Stimulated activated CD8-positive, alpha-beta memory T cell treated with anti-CD3 and anti-CD28 coated beads, Interleukin-4, amount 100 ng/mL, for 4 hours (primary cell): ENCODE results near the gene TXNL1.

Source experiments
- DNase-seq, 2 donors: peaks; one replicate each; pipeline ENCODE4 v3.0.0-alpha.2; 2020; ENCODE audit warnings: low read depth in 2 of 2, low spot score in 1 of 2

TXNL1 gene

GRCh38 chr18:56570978-56571377, 67.4 kb downstream of the TXNL1 start:
- no peak for DNase-seq

- no peak for DNase-seq
Observed at GRCh38 chr18:56569416-56569815, 69.0 kb downstream of the TXNL1 start.

- DNase-seq, result no peak
Observed at GRCh38 chr18:56568986-56569385, 69.4 kb downstream of the TXNL1 start.

GRCh38 chr18:56565551-56566345, 72.6 kb downstream of the TXNL1 start:
- DNase-seq, result no peak

DNA sequence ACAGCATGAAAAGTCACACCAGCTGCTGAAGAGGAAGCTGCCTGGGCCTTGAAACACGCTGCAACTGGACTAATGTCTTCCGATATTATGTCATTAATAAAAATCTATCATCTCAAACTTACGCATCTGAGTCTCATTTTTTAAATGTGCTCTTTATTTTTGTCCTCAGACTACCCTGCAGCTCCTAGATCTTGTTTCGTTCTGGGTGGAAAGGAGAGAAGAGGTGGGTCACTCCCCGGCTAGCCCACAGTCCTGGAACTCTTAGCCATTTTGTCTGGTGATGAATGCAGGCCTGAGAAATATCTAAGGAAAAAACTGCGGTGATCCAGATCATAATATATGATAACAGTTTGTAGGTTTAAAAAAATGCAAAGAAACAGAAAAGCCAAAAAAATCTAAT, 73.3 kb downstream of the TXNL1 start:
- DNase-seq, result no peak

DNA sequence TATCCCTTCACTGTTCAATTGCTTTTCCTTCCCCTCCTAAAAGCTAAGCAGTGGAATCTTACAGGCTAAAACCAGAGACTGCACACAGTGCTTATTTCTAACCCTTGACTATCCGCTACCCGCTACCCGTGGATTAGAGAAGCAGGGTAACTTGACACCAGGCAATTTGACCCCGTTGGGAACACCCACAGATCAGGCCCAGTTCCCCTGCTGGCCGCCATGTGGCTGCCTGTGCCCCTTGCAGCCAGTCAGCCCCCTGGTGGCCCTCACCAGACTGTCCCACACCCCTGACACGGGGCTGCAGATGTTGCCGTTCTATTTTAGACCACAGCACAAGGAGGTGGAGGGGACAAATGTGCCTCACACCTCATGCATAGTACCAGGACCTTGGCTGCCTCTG, 74.8 kb downstream of the TXNL1 start:
- DNase-seq, result no peak

DNA sequence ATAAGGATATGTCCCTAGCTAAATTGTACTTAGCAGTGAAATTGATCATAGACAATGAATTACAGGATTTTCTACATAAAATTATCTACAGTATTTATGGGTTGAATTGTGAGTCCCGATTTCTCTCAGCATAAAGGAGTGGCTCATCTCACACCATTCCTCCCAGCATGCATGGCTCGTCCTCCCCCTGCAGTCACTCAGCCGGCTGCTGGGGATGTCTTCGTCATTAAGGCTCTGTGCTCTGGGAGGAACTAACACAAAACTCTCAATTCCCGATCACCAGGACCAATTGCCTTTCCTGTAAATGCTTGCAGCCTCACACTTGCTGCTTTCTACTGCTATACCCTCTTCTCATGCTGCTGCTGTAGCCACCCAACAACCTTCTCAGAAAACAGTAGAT, 75.9 kb downstream of the TXNL1 start:
- no peak for DNase-seq

- DNase-seq, result no peak
Observed at GRCh38 chr18:56560992-56561391, 77.4 kb downstream of the TXNL1 start.

GRCh38 chr18:56559044-56559443, 79.3 kb downstream of the TXNL1 start:
- no peak for DNase-seq

GRCh38 chr18:56556907-56557306, 81.5 kb downstream of the TXNL1 start:
- no peak for DNase-seq

DNA sequence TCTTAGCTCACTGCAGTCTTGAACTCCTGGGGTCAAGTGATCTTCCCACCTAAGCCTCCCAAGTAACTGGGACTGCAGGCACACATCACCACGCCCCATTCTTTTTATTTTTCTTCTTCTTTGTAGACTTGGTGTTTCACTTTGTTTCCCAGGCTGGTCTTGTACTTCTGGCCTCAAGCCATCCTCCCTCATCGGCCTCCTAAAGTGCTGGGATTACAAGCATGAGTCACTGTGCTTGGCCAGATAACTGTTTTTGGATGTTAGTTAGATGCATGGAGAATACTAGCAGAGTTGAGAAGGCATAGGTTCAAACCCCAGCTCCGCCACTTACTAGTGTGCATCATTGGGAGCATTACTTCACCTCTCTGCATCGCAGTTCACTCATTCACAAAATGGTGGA, 88.3 kb downstream of the TXNL1 start:
- DNase-seq, result no peak
